Stimulated activated CD4-positive, alpha-beta T cell treated with anti-CD3 and anti-CD28 coated beads, Interleukin-12 subunit alpha, Interleukin-12 subunit beta, amount 100 ng/mL, for 24 hours (primary cell): ENCODE data around the gene HMGB3.
"Not testable (repeated sequence)": the region's sequence is repeated elsewhere in the genome, so short reads cannot be mapped to it uniquely, and the experiment has no call there.

Experiments used
- DNase-seq, 2 experiments: peaks; one replicate each; pipeline ENCODE4 v3.0.0-alpha.2; 2020; ENCODE audit warnings: low read depth in 2 of 2

Gene HMGB3

DNA sequence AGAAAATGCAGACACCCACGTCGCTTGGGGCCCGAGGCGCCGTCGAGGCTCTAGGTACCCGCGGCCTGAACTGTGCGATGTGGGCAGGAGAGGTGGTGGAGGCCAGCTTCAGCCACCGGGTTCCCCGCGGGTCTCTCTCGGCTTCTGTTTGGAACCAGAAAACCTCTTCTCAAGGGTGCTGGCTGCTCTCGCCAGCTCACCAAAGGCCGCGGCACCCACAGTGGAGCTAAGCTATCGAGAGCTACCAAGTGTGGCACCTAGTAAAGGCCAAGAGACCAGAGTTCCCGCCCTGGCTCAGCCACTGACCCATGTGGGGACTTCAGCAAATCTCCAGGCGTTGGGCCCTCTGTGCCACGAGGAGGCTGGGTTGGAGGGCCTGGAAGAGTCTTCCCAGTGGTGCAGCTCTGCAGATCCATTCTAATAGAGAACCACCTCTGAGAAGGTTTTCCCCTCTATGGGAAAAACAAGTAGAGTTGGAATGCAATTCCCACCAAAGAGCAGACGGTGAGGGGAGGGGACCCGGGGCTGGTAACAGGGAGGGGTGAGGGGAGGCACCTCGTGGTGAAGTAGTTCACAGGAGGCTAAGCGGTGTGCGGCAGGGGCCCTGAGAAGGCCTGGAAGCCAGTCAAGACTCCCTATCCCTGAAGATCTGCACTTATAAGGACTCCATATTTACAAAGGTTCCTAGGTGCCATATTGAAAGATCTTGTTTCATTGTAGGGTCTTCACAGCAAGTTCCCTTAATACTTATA is 5.5 kb upstream of the HMGB3 start:
- DNase-seq = no peak

DNA sequence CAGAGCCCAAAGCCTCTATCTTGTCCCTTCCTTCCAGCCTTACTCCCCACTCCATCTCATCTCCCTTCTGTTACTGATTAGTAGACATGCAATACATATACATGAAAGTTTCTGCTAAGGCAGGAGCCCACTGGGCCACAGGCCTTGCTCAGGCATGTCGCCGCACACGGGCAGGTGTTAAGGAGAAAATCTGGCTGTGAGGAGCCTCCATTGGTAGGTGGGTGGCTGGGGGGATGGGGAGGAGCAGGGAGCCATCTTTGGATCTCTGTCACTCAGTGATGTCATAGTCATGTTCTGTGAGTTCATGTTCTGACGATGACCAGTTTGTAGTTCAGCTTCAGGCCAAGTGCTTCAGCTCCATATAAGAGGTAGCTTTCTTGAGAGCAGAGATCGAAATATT is 2.9 kb upstream of the HMGB3 start:
- DNase-seq = no peak

DNA sequence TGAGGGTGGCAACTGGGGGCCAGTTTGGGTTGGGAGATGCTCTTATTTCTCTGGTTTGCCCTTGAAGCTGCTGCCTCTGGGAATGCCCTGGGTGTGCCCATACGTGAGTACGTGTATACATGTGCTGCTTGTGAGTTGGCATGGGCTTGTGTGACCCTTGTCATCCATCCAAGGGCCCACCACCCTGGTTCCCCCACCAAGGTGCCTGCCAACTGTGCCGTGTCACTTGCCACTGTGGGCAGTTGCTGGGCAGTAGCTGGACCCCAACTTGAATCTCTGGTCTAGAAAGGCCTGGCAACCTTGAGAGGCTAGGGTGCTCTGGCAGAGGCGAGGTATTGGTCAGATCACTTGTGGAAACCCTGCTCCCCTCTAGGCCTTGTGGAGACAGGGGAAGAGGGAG is 2.4 kb upstream of the HMGB3 start:
- DNase-seq = no peak

DNA sequence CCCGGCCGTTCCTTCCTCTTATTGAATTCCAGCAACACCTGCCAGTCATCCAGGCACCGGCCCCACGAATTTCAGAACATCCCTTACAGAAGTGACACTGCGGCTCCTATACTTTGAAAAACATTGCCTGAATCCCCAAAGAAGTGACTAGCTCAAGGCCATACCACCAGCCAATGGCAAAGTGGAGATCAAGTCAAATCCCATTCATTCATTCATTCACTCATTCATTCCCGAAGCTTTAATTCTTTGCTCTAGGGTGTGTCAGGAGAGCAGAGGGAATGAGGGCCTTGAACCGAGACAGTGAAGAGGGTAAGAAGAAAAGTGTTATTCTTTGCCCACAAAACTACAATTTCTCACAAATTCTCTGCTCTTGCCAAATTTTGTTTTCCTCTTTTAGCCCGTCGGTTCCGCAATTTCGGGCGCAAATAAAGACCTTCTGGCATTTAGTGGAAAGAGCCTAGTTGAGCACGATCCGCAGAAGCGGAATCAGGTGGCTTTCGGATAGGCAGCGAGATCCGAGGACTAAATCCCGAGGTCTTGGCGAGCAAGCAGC is 824 bp upstream of the HMGB3 start:
- no peak for DNase-seq

DNA sequence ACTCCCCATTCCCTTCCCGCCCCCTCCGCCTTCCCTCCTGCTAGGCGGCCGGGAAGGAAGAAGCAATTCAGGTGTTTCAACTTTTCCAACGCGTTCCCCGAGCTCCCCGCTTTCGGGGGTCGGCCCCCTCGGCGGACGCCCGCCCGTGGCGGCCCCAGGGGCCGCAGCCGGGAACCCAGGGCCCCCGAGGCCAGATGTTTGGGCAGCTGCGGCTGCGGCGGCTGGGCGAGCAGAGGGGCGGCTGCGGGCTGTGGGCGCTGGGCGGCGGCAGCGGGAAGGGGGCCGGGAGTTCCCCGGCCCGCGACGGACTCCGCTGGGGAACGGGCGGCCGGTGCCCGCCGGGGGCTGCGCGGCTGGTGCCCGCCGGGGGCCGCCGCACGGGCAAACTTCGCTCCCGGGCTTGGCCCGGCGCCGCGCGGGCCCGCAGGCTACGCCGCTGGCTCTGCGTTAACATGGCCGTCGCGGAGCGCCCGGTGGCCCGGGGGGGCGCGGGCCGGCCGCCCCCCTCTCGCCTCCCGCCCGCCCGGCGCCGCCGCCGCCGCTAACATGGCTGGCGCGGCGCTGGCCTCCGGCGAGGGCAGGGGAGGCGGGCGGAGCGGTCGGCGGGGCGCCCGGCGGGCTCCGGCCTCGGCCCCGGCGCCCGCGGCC is 510 bp downstream of the HMGB3 start:
- DNase-seq = no peak

DNA sequence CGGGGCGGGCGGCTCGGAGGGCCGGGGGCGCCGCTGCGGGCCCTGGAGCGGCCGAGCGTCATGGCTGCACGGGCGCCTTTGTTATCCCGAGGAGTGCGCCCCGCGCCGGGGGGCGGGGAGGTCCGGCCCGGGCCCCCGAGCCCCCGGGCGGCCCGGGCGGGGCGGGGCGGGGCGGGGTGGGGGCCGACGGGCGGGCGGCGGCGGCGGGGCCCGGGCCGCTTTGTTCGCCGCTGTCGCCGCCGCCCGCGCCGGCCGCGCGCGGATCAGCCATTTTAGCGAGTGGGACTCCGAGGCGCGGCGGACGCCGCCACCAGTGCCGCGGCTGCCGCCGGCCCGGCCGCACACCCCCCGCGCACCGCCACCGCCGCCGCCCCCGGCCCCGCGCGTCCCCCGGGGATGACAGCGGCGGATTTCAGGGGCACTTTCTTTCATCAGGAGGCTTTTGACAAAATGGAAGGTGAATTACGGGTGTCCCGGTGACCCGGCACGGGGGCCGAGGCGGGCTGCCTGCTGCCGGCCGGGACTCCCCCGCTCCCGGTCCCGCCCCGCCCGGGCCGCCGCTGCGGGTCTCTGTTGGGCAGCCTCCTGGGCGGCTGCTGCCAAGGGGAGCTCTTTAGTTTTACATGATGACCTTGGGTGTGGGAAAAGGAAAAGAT is 1.2 kb downstream of the HMGB3 start:
- DNase-seq = no peak

DNA sequence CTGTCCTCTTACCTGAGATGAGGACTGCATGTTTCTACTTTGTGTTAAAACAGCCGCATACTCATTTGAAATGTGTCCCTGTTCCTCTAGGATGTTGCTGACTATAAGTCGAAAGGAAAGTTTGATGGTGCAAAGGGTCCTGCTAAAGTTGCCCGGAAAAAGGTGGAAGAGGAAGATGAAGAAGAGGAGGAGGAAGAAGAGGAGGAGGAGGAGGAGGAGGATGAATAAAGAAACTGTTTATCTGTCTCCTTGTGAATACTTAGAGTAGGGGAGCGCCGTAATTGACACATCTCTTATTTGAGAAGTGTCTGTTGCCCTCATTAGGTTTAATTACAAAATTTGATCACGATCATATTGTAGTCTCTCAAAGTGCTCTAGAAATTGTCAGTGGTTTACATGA is 4.6 kb downstream of the HMGB3 start:
- DNase-seq = not testable (repeated sequence)

DNA sequence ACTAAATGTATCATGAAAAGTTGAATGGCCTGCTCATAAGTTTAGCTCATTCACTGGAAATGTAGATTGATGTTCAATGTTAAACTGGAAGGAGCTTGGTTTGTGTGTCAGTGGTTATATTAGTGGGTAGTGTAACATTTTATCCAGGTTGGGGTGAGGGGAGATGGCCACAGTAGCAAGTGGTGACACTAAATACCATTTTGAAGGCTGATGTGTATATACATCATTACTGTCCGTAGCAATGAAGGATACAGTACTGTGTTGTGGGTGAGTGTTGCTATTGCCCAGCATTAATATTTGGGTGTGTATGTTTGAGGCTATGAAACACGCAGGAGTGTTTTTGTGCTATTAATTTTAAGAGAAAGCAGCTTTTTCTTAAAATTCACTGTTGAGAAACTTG is 6.3 kb downstream of the HMGB3 start:
- DNase-seq = no peak

DNA sequence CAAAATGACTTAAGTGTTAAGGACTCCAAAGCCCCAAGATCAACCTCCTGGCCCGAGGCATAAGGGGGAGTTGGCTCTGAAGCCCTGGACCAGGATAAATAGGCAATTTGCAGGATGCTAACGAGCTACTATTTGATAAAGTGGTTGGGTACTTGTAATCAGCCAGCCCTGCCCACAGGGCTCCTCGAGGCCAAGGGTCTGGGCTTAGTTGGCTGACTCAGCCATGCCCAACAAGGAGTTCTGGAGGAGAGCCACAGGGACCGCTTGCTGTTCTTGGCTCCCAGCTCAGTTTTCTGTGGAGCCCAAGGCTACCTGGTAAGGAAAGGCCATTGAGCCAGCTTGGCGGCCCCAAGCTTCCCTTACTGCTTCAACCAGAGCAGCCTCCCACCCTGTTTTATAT is 7.8 kb downstream of the HMGB3 start:
- DNase-seq = no peak

DNA sequence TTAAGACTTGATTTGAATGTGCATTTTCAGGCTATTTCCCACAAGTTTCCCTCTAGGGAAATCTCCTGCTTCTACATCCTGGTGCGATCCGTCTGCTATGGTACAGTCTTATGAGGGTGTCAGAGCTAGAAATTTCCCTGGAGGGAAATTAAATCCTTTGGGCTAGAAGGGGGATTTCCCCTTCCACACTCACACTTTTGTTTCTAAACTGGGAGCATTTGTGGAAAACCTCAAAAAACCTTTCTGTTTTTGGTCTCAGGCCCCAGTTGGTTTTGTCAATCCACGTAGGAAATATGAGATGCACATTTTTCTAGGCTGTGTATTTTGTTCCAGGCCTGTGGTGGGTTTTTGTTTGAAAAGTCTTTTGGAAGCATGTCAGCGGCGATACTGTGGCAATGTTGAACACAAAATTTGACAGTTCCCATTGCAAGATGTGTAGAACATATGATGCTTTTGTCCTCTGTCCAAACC is 17.8 kb downstream of the HMGB3 start:
- DNase-seq = no peak

DNA sequence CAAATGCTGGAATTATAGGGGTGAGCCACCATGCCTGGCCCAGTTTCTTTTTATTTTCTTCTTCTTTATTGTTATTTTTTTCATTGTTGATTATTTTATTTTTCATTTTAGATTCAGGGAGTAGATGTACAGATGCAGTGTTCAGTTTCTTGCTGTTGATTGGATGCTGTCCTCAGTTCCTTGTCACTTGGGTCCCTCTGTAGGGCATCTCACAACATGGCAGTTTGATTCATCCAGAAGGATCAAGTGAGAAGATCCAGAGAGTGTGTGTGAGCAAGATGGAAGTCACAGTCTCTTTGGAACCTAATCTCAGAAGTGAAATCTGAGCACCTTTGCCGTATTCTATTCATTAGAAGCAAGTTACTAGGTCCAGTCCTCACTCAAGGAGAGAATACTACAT is 20.9 kb downstream of the HMGB3 start:
- DNase-seq = no peak

DNA sequence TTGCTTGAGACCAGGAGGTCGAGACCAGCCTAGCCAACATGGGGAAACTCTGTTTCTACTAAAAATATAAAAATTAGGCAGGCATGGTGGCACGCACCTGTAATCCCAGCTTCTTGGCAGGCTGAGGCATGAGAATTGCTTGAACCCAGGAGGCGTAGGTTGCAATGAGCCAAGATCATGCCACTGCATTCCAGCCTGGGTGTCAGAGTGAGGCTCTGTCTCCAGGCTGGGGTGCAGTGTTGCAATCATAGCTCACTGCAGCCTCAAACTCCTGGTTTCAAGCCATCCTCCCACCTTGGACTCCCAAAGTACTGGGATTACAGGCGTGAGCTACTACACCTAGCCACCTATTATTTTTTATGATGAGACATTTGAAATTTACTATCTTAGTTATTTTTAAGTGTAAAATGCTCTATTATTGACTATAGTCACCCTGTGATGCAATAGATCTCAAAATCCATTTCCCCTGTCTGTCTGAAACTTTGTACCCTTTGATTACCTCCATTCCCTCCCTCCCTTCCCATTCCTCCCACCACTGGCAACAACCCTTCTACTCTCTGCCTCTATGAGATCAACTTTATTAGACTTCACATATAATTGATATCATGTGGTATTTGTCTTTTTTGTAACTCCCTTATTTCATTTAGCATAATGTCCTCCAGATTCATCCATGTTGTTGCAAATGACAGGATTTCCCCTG is 23.4 kb downstream of the HMGB3 start:
- DNase-seq = no peak

DNA sequence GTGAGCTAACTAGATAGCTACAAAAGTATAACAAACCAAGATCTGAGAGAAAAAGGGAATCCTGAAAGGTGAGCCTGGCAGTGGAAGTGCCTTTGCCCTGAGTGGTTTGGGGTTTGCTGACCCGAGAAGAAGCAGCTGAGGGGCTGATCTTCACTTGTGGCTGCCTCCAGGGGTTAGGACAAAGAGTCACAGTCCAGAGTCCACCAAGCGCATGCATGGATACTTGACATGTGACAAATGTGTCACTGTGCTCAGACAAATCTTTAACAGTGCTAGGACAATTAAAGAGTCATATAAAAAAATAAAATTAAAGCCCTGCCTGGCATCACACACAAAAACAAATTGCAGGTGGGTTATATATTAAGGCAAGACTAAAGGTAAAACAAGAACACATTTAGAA is 26.4 kb downstream of the HMGB3 start:
- no peak for DNase-seq

DNA sequence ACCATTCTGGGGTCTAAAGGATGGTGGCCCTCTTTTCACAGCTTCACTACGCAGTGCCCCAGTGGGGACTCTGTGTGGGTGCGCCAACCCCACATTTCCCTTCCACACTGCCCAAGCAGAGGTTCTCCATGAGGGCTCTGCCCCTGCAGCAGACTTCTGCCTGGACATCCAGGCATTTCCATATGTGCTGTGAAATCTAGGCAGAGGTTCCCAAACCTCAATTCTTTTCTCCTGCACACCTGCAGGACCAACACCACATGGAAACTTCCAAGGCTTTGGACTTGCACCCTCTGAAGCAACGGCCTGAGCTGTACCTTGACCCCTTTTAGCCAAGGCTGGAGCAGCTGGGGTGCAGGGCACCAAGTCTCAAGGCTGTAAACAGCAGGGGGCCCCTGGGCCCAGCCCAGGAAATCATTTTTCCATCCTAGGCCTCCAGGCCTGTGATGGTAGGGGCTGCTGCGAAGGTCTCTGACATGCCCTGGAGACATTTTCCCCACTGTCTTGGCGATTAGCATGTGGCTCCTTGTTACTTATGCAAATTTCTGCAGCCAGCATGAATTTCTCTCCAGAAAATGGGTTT is 30.1 kb downstream of the HMGB3 start:
- no peak for DNase-seq

DNA sequence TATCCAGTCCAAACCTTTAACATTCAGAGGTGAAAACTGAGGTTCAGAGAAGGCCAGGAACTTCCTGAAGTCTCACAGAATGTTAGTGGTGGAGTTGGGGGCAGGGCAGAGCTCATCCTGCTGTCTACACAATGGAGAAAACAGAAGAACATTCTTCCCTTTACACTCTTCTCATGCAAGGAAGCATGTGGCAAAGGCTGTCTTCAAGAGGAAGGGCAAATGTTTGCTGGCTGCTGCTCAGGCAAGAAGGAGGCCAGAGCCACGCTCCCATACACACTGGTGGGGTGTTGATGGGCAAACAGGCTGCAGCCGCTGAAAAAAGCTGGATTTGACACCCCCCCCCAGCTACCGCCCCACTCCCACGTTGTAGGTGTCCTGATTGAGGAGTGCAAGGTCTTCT is 32.5 kb downstream of the HMGB3 start:
- no peak for DNase-seq

DNA sequence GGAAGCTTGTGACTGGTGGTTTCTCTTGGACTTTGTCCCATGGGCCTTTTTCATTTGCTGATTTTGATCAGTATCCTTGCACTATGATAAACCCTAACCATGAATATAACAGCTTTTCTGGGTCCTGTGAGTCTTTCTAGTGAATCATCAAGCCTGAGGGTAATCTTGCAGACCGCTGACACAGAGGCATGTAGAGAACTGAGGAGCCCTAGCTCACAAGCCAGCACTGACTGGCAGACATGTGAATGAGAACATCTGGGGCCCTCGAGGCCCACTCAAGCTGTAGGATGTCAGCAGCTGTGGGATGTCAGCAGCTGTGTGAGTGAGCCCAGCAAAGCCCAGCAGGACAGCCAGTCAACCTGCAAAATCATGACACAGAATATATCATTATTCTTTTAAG is 36.7 kb downstream of the HMGB3 start:
- DNase-seq = no peak

DNA sequence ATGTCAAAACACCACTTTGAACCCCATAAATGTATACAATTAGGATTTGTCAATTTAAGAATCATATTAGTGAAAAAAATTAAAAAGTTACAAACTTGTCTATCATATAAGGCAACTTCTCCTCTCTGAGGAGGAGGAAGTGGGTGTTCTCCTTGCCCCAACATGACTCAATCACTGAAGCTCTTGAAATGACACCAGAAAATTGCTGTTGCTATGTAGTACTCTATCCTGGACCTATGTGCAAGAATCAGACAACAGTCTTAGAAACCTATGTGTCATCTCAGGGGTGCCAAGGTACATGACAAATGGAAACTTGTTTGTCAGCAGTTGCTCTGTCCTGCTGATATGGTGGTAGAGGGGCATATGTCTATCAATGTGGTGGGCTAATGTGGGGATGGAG is 47.7 kb downstream of the HMGB3 start:
- no peak for DNase-seq

DNA sequence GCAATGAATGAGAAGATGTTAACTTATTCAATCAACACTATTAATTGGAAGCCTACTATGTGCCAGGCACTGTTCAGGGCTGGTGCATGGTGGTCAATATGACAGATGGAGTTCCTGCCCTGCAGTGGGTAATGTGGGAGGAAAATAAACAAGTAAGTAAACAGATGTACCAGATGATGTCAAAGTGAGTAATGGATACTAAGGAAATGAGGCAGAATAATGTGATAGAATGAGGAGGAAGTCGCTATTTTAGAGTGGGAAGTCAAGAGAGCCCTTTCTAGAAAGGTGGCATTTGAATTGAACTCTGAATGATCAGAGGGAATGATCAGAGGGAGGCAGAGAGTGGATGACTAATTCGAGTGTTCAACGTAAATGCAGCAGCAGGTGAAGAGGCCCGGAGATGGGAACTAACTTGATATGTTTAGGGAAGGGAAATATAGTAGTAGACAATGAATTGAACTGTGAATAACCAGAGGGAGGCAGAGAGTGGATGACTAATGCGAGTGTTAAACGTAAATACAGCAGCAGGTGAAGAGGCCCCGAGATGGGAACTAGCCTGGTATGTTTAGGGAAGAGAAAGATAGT is 48.3 kb downstream of the HMGB3 start:
- no peak for DNase-seq

DNA sequence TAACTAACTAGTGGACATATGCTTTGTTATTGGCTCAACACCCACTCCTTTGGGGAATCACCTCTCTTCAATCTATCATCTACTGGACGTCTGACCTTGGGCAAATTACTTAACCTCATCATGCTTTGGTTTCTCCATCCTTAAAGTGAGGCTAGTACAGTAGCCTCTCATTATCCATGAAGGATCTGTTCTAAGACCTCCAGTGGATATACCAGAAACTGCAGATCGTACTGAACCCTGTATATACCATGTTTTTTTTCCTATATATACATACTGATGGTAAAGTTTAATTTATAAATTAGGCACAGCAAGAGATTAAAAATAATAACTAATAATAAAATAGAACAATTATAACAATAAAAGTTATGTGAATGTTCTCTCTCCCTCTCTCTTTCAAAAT is 56.2 kb downstream of the HMGB3 start:
- DNase-seq = no peak
